Fibroblast of mammary gland (primary cell): Measurements from ENCODE around the gene PDS5B.

ENCODE experiments used
- DNase-seq: peaks from one replicate; pipeline ENCODE4 v3.0.0-alpha.2; 2010; ENCODE audit warnings: low read depth
- H3K4me3 ChIP-seq: 2 replicates; pipeline ENCODE4 v1.5.1; 2011; ENCODE audit warnings: low read depth, mild to moderate bottlenecking, low read length, moderate library complexity; ENCODE audit not compliant: control insufficient read depth
- TF ChIP-seq, protein P1 (sequence below): conservative IDR thresholded peaks from 2 replicates; pipeline ENCODE4 v1.5.1; 2011; ENCODE audit warnings: low read depth, low read length, inconsistent platforms; ENCODE audit not compliant: control insufficient read depth, insufficient read depth

PDS5B gene

DNA sequence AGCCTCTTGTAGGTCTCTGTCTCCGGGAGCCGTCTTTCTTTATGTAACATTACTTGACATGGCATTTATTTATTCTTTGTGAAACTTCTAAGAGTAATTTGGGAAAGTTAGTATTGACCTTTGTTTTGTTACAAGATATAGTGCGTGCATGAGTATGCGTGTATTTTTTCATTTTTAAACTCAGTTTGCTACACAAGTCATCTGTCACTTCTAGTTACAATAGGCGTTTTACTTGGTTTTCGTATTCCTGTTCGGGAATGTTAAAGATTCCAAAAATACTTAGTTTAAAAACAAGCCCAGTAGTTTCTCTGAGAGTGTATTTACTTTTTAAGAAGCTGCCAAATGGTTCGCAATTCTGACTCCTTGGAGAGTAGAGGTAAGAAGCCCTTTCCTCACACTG lies 3.2 kb downstream of the PDS5B start:
- peak; percentile 25 for DNase-seq
- peak overlapping the region; percentile 12 for H3K4me3 ChIP-seq
- TF ChIP-seq, protein P1, sequence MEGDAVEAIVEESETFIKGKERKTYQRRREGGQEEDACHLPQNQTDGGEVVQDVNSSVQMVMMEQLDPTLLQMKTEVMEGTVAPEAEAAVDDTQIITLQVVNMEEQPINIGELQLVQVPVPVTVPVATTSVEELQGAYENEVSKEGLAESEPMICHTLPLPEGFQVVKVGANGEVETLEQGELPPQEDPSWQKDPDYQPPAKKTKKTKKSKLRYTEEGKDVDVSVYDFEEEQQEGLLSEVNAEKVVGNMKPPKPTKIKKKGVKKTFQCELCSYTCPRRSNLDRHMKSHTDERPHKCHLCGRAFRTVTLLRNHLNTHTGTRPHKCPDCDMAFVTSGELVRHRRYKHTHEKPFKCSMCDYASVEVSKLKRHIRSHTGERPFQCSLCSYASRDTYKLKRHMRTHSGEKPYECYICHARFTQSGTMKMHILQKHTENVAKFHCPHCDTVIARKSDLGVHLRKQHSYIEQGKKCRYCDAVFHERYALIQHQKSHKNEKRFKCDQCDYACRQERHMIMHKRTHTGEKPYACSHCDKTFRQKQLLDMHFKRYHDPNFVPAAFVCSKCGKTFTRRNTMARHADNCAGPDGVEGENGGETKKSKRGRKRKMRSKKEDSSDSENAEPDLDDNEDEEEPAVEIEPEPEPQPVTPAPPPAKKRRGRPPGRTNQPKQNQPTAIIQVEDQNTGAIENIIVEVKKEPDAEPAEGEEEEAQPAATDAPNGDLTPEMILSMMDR: no peak

DNA sequence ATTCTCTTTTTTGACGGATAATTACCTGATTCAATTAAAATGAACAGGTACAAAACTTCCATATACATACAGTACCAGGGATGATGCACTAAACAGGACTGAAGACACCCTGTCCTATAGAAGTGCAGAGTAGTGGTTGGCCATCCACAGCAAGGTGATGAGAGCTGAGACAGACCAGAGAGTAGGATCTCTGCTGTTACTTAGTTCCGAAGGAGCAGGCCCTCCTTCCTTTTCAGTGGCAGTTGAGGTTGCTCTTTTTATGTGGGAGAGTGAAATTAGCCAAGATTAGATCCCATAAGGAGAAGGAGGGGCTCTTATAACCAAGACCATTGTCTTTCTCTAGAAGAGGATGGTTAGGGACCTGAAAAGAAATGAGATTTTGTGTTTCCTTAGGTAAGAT lies 4.0 kb downstream of the PDS5B start:
- TF ChIP-seq, protein P1: no peak
- H3K4me3 ChIP-seq: no peak overlapping the region
- DNase-seq: peak; percentile 27

DNA sequence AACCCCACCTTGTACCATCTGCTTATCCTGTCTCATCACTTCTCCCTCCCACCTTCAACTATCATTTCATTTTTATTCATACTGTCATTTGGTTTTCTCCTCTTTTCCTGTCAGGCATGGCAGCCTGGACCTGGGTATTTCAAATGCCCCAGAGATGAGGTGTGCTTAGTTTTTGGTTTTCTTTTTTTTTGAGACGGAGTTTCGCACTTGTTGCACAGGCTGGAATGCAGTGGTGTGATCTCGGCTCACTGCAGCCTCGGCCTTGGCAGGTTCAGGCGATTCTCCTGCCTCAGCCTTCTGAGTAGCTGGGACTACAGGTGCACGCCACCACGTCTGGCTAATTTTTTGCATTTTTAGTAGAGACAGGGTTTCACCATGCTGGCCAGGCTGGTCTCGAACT lies 5.8 kb downstream of the PDS5B start:
- DNase-seq: no peak
- TF ChIP-seq, protein P1: no peak
- H3K4me3 ChIP-seq: no peak overlapping the region

DNA sequence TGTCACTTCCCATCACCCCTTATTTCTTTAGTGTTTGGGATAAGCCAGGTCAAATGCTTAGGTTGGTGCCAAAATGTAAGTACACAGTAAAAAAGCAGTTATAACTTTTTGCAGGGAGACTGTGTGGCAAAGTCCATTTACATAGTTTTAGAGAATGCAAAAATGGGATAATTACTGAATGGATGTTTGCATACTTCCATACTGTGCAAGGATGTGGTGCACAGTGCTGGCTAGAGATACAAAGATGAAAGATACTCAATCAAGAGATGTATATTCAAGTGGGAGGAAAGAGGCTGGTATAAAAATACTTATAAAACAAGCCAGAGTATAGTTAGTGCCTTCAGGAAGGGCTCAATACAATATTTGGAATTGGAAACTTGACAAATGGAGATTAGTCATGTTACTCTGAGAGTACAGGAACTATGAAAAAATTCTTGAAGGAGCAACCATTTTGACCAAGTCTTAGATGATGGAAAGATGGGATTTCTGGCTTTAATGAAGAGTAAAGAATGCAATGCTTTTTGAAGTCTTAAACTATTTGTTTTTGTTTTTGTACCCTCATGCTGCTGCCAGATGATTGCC lies 8.0 kb downstream of the PDS5B start:
- H3K4me3 ChIP-seq: no peak overlapping the region
- TF ChIP-seq, protein P1: no peak
- peak; percentile 57 for DNase-seq

DNA sequence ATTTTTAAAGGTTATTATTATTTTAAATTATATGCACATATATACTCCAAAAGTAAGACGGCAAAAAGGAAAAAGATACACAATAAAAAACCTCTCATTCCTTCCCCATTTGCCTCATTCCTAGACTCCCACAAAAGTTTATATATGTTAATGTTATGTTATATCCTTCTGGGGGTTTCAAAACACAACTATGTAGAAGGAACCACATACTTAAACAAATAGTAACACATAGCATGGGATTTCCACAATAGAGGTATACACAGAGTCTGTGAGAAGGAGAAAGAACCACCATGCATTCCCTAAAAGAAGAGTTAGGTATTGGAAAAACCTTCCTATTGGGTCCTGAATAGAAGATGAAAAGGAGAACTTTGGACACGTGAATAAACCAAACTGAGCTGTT lies 9.1 kb downstream of the PDS5B start:
- no peak overlapping the region for H3K4me3 ChIP-seq
- DNase-seq: no peak
- TF ChIP-seq, protein P1: no peak

DNA sequence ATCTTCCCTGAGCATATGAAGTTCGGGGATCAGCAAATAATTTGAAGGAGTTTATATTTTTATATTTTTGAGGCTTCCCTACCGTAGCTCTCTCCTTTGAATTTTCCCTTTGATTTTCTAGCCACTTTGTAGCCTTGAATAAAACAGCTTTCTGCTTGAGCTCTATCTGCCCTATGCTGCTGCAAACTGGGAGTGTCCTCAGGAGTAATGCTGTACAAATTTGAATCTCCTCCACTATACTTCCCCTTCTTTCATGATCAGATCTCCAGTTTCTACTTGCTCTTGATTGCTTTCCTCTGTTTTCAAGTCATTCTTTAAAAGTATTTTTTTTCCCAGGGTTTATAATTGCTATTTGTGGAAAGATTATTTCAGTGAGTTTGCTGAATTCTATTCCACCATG lies 14.6 kb downstream of the PDS5B start:
- H3K4me3 ChIP-seq: no peak overlapping the region
- no peak for DNase-seq
- TF ChIP-seq, protein P1: no peak

DNA sequence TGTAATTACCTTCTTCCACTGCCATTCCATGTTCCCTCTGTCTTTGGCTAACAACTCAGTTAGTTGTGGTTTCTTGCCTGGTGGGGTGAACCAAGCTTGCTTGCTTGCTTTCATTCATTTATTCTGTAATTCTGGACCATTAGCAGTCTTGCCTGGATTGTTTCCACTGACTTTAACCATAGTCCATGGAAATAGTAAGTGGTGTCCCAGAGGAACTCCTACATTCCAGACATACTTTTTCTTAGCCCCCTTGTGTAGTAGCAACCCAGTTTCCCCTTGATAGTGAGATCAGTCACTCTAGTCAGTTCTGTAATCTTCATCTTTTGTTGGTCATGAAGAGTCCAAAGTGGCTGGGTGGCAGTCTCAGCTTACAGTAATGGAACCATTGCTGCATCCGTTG lies 23.2 kb downstream of the PDS5B start:
- no peak overlapping the region for H3K4me3 ChIP-seq
- no peak for DNase-seq
- TF ChIP-seq, protein P1: no peak
